Endodermal cell (in vitro differentiated cells): Measurements from ENCODE around the gene CNGB1. TPM values are rescaled to one million over a fixed set of nuclear protein-coding genes. Genes with fewer than 3 reads are reported as not detected.

ENCODE experiments used
- DNase-seq: peaks from one replicate; pipeline ENCODE4 v3.0.0-alpha.2; 2017
- H3K27ac ChIP-seq: 2 replicates; pipeline ENCODE4 v1.5.1; 2013; ENCODE audit warnings: mild to moderate bottlenecking, low read depth, low read length, moderate library complexity
- H3K27me3 ChIP-seq: 2 replicates; pipeline ENCODE4 v1.6.1; 2013; ENCODE audit warnings: mild to moderate bottlenecking, low read length, moderate library complexity; ENCODE audit not compliant: insufficient read depth, control insufficient read depth, poor library complexity, severe bottlenecking
- H3K36me3 ChIP-seq: 2 replicates; pipeline ENCODE4 v1.7.0; 2013; ENCODE audit warnings: mild to moderate bottlenecking, low read length, moderate library complexity; ENCODE audit not compliant: control insufficient read depth, insufficient read depth
- H3K4me1 ChIP-seq: one replicate; pipeline ENCODE4 v1.7.0; 2013; ENCODE audit warnings: low read length; ENCODE audit not compliant: control insufficient read depth, insufficient read depth
- H3K4me3 ChIP-seq: 2 replicates; pipeline ENCODE4 v1.5.1; 2013; ENCODE audit warnings: mild to moderate bottlenecking, low read length, moderate library complexity
- H3K9ac ChIP-seq: 2 replicates; pipeline ENCODE4 v1.6.1; 2013; ENCODE audit warnings: mild to moderate bottlenecking, low read length, moderate library complexity; ENCODE audit not compliant: poor library complexity, severe bottlenecking; ENCODE audit errors: extremely low read depth
- H3K9me3 ChIP-seq: 2 replicates; pipeline ENCODE4 v1.6.1; 2013; ENCODE audit warnings: mild to moderate bottlenecking, low read length, moderate library complexity; ENCODE audit not compliant: control insufficient read depth
- H3K27ac Mint-ChIP-seq: 2 replicates; pipeline ENCODE4 v1.8.0; 2020; ENCODE audit warnings: mixed read lengths
- H3K27me3 Mint-ChIP-seq: 2 replicates; pipeline ENCODE4 v1.8.0; 2021; ENCODE audit warnings: mild to moderate bottlenecking, mixed read lengths; ENCODE audit not compliant: insufficient read depth
- H3K36me3 Mint-ChIP-seq: 2 replicates; pipeline ENCODE4 v1.8.0; 2020; ENCODE audit warnings: low read depth, mixed read lengths
- H3K4me1 Mint-ChIP-seq: 2 replicates; pipeline ENCODE4 v1.8.0; 2020; ENCODE audit warnings: mixed read lengths
- H3K4me3 Mint-ChIP-seq: 2 replicates; pipeline ENCODE4 v1.8.0; 2020; ENCODE audit warnings: mild to moderate bottlenecking, moderate library complexity, mixed read lengths
- H3K9me3 Mint-ChIP-seq: 2 replicates; pipeline ENCODE4 v1.8.0; 2020; ENCODE audit warnings: mild to moderate bottlenecking, mixed read lengths
- CTCF ChIP-seq: fragments of 200-600 bp; sonication (generic); conservative IDR thresholded peaks from 2 replicates; pipeline ENCODE4 v1.5.0; 2021; ENCODE audit warnings: antibody characterized with exemption, mild to moderate bottlenecking
- WGBS, 2 experiments: methylation state at CpG; one replicate each; pipeline versions ENCODE4 v1.1.5 to v1.1.7; 2013; ENCODE audit warnings: missing lambda C conversion rate in 2 of 2, mixed read lengths in 1 of 2; ENCODE audit not compliant: insufficient coverage in 1 of 2, insufficient read length in 1 of 2; 5-methylcytosine and 5-hydroxymethylcytosine counted together
- total RNA-seq, 2 donors: library from RNA; stranded (reverse); fragmentation: NEBNext Ultra II Directional in 1 of 2; extraction: Animal tissue kit (Norgen Biotek cat#: 25700) in 1 of 2; gene quantifications; 2 replicates in 1 of 2; 3 replicates in 1 of 2; pipeline ENCODE4 v1.2.1, GENCODE V29; 2021

The CNGB1 gene
- total RNA-seq, 2 donors from 2014 or later: 0.29 to 0.60 TPM

GRCh38 chr16:57923841-57924240, 47.1 kb downstream of the CNGB1 start:
- H3K27ac Mint-ChIP-seq: no peak overlapping the region
- H3K27me3 Mint-ChIP-seq: no peaks in the 10 kb centered on the region
- no peak overlapping the region for H3K4me3 Mint-ChIP-seq

DNA sequence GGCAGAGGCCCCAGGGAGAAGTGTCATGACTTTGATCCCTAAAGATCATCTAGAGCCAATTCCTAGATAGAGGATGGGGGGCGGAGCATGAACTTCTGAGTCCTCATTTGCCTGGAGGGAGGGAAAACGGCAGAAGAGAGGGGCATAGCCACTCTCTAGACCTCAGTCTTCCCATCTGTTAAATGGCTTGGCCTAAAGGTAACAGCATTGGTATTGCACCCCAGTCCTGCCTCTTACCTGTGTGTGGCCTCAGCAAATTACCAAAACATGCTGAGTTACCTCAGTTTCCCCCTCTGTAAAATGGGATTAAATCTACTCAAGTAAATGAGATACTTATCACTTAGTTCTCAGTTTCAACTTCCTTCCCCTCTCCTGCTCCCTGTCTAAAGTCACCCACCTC, 47.5 kb downstream of the CNGB1 start:
- 67 to 100% methylated on average over 1 to 2 of the region's 2 CpGs for WGBS, 2 experiments
- no peak for DNase-seq
- H3K36me3 Mint-ChIP-seq: no peaks in the 10 kb centered on the region

More at GRCh38 chr16:57923841-57924240, 47.1 kb downstream of the CNGB1 start:
- TF ChIP-seq CTCF: no peak
- Histone ChIP-seq H3K9ac (no peak overlapping the region), H3K4me3 (no peak overlapping the region), H3K4me1 (no peaks in the 10 kb centered on the region), H3K27me3 (no peaks in the 10 kb centered on the region), H3K9me3 (no peaks in the 10 kb centered on the region), H3K27ac (no peak overlapping the region), H3K36me3 (no peaks in the 10 kb centered on the region)
- no peaks in the 10 kb centered on the region for H3K36me3 Mint-ChIP-seq
- no peaks in the 10 kb centered on the region for H3K9me3 Mint-ChIP-seq
- no peak for DNase-seq
- WGBS, 2 experiments: 80 to 94% methylated on average over 1 to 2 of the region's 2 CpGs
- no peaks in the 10 kb centered on the region for H3K4me1 Mint-ChIP-seq

DNA sequence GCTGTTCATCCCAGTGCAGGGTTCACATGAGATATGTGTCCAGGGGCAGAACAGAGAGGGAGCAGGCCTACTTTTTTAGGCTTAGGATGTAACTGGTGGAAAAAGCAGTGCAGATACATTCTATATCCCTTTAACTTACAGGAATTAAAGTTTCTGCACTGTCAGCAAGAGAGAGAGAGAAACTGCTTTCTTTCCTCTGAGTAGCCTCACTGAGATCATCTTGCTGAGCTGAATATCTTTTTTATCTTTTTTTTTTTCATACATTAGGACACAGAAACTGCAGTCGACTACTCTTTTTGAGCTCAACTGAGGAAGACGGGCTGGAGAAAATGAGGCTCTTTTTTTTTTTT, 50.1 kb downstream of the CNGB1 start:
- no peak overlapping the region for H3K27ac ChIP-seq
- H3K9ac ChIP-seq: no peak overlapping the region
- H3K9me3 ChIP-seq: no peaks in the 10 kb centered on the region
- Mint-ChIP-seq H3K9me3 (no peaks in the 10 kb centered on the region), H3K4me3 (no peak overlapping the region), H3K27ac (no peak overlapping the region), H3K36me3 (no peaks in the 10 kb centered on the region), H3K27me3 (no peaks in the 10 kb centered on the region), H3K4me1 (no peaks in the 10 kb centered on the region)
- no peak for DNase-seq
- H3K4me3 ChIP-seq: no peak overlapping the region
- H3K27me3 ChIP-seq: no peaks in the 10 kb centered on the region
- 93 to 100% methylated on average over 1 to 2 of the region's 2 CpGs for WGBS, 2 experiments
- H3K36me3 ChIP-seq: no peaks in the 10 kb centered on the region
- TF ChIP-seq CTCF: no peak
- no peaks in the 10 kb centered on the region for H3K4me1 ChIP-seq

More for the DNA sequence above, 47.5 kb downstream of the CNGB1 start:
- Mint-ChIP-seq H3K27me3 (no peaks in the 10 kb centered on the region), H3K4me1 (no peaks in the 10 kb centered on the region), H3K4me3 (no peak overlapping the region), H3K9me3 (no peaks in the 10 kb centered on the region), H3K27ac (no peak overlapping the region)
- no peak for TF ChIP-seq CTCF
- Histone ChIP-seq H3K4me1 (no peaks in the 10 kb centered on the region), H3K9ac (no peak overlapping the region), H3K36me3 (no peaks in the 10 kb centered on the region), H3K9me3 (no peaks in the 10 kb centered on the region), H3K27me3 (no peaks in the 10 kb centered on the region), H3K27ac (no peak overlapping the region), H3K4me3 (no peak overlapping the region)
